ENCODE measurements around the gene GRID2. TPM values are rescaled to one million over a fixed set of nuclear protein-coding genes. Genes with fewer than 3 reads are reported as not detected.

Gene GRID2
- total RNA-seq, 3 donors from 2014 or later = 0.44 TPM; not detected in 2

DNA sequence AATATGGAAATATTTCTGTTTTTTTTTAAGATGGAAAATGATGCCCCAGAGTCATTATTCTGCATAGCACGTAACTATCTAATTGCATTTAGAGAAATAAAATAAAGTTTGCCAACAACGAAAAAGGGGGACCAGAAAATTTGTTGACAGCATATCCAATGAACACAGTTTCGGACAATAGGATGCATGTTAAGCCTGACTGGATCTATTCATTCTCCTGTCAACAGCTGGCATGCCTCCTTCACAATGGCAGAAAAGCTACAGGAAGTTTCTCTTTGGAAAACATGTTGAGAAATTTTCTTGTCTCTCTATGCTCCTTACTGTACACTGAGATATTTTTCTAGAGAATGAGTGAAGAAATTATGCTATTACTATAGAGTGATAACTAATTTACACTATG is 262.5 kb downstream of the GRID2 start:
- H3K4me3 ChIP-seq = no peak overlapping the region
- intact Hi-C loops (cut with DNase I, micrococcal nuclease) = no loop called here
- H3K9me3 ChIP-seq = no peaks in the 10 kb centered on the region
- DNase-seq (no peak), ATAC-seq (no peak)
- H3K4me1 ChIP-seq (ENCODE audit: low read depth) = no peaks in the 10 kb centered on the region
- TF ChIP-seq, protein P1, sequence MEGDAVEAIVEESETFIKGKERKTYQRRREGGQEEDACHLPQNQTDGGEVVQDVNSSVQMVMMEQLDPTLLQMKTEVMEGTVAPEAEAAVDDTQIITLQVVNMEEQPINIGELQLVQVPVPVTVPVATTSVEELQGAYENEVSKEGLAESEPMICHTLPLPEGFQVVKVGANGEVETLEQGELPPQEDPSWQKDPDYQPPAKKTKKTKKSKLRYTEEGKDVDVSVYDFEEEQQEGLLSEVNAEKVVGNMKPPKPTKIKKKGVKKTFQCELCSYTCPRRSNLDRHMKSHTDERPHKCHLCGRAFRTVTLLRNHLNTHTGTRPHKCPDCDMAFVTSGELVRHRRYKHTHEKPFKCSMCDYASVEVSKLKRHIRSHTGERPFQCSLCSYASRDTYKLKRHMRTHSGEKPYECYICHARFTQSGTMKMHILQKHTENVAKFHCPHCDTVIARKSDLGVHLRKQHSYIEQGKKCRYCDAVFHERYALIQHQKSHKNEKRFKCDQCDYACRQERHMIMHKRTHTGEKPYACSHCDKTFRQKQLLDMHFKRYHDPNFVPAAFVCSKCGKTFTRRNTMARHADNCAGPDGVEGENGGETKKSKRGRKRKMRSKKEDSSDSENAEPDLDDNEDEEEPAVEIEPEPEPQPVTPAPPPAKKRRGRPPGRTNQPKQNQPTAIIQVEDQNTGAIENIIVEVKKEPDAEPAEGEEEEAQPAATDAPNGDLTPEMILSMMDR (IDR thresholded peaks at IDR 0.05) = no peak
- no peaks in the 10 kb centered on the region for H3K36me3 ChIP-seq (ENCODE audit: low read depth)

DNA sequence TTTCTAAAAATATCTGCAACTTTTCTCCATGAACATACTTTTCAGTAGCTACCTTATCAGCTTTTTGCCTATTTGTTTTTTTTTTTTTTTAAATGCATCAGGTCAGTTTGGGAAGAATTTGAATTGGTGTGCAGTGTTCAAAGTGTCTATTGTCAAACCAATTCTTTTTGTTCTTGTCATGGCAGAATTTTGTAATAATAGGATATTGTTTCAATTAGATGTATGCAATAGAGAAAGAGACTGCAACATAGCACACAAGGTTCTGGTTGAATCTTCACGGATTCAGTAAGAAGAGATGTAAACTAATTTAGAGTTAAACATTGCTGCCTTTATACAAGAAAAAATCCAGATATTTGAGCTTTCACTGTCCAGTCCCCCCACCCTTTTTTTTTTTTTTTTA is 277.1 kb downstream of the GRID2 start:
- TF ChIP-seq, protein P1 (IDR thresholded peaks at IDR 0.05) = no peak
- no peak for ATAC-seq

DNA sequence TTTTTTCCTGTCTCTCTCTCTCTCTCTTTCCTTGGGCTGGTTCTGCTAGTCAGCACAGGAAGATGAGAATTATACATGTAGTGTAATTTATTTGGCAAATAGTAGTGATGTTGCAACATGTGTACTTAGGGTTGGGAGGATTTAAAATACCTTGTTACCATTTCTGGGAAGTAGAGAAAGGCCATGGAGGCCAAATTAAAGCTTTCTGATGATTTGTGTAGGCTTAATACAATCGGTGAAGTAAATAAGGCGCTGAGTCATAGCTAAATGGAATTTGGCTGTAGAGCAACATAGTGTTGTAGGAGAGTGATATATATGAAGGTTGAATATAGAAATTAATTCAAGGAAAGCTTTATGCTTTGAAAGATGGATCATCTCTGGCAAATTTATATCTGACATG is 295.3 kb downstream of the GRID2 start:
- H3K36me3 ChIP-seq (ENCODE audit: low read depth) = no peaks in the 10 kb centered on the region
- TF ChIP-seq, protein P1 (IDR thresholded peaks at IDR 0.05) = no peak
- H3K9me3 ChIP-seq = no peaks in the 10 kb centered on the region
- H3K4me1 ChIP-seq (ENCODE audit: low read depth) = no peaks in the 10 kb centered on the region
- H3K4me3 ChIP-seq = no peak overlapping the region
- intact Hi-C loops (cut with DNase I, micrococcal nuclease) = no loop called here
- ATAC-seq (no peak), DNase-seq (no peak)

More for the DNA sequence above, 277.1 kb downstream of the GRID2 start:
- H3K36me3 ChIP-seq (ENCODE audit: low read depth) = no peaks in the 10 kb centered on the region
- DNase-seq = no peak
- intact Hi-C loops (cut with DNase I, micrococcal nuclease) = no loop called here
- H3K4me3 ChIP-seq = no peak overlapping the region
- H3K9me3 ChIP-seq = no peaks in the 10 kb centered on the region
- no peaks in the 10 kb centered on the region for H3K4me1 ChIP-seq (ENCODE audit: low read depth)

DNA sequence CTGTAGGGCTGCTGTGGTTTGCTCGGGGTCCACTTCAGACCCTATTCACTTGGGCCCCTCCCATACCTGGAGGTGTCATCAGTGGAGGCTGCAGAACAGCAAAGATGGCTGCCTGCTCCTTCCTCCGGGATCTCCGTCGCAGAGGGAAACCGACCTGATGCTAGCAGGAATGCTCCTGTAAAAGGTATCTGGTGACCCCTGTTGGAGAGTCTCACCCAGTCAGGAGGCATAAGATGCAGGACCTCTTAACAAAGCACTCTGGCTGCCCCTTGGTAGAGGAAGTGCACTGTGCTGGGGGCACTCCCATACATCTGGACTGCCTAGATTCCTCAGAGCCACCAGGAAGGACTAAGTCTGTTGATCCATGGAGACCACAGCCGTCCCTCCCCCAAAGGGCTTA is 296.9 kb downstream of the GRID2 start:
- Histone ChIP-seq H3K4me3 (no peak overlapping the region), H3K9me3 (no peaks in the 10 kb centered on the region), H3K4me1 (ENCODE audit: low read depth) (no peaks in the 10 kb centered on the region), H3K36me3 (ENCODE audit: low read depth) (no peaks in the 10 kb centered on the region)
- TF ChIP-seq, protein P1 (IDR thresholded peaks at IDR 0.05) = no peak
- intact Hi-C loops (cut with DNase I, micrococcal nuclease) = no loop called here
- DNase-seq (peak in 1 of 3 donors; percentile 8), ATAC-seq (no peak)

DNA sequence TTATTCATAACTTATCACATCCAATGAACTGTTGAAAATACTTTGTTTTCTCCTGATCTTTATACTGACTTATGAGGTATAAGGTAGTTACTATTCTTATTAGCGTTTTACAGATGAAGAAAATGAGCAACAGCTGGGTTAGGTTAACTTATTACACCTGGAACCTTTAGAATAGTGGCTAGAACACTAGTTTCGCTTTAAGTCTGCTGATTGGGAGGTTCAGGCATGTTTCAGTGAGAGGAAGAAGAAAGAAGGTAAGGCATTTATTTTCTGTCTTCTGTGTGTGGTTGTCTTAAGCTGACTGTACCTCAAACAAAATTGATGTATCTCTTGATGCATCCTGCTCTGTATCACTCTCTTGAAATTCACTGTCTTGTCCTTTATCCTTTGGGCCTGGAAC is 302.5 kb downstream of the GRID2 start:
- H3K9me3 ChIP-seq = no peaks in the 10 kb centered on the region
- no peaks in the 10 kb centered on the region for H3K4me1 ChIP-seq (ENCODE audit: low read depth)
- TF ChIP-seq, protein P1 (IDR thresholded peaks at IDR 0.05) = no peak
- DNase-seq (no peak), ATAC-seq (no peak)
- intact Hi-C loops (cut with DNase I, micrococcal nuclease) = no loop called here
- no peaks in the 10 kb centered on the region for H3K36me3 ChIP-seq (ENCODE audit: low read depth)
- no peak overlapping the region for H3K4me3 ChIP-seq

DNA sequence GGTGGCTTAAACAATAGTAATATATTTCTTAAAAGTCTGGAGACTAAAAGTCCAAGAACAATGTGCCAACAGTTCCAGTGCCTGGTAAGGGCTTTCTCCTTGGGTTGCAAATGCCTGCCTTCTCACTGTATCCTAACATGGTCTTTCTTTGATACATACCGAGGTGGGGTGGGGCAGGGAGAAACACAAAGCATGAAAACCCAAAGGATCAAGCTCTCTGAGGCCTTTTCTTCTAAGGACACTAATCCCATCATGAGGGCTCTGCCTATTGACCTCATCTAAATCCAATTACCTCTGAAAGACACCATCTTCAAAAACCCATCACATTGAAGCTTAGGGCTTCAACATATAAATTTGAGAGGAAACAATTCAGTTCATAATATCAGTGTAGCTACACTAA is 311.3 kb downstream of the GRID2 start:
- Histone ChIP-seq H3K4me3 (no peak overlapping the region), H3K9me3 (no peaks in the 10 kb centered on the region), H3K4me1 (ENCODE audit: low read depth) (no peaks in the 10 kb centered on the region), H3K36me3 (ENCODE audit: low read depth) (no peaks in the 10 kb centered on the region)
- ATAC-seq (no peak), DNase-seq (no peak)
- intact Hi-C loops (cut with DNase I, micrococcal nuclease) = no loop called here
- TF ChIP-seq, protein P1 (IDR thresholded peaks at IDR 0.05) = no peak

Measured in mucosa of descending colon (tissue), 3 donors.